ENCODE results near the gene PSMB2.

GRCh38 chr1:35563166-35563565, 78.2 kb downstream of the PSMB2 start:
- TF ChIP-seq EZH2 (IDR thresholded peaks at IDR 0.05; ENCODE audit: insufficient read depth, low read length) = no peak
- no peak for TF ChIP-seq CTCF (IDR thresholded peaks at IDR 0.05; ENCODE audit: insufficient read depth, low read depth, low read length)

All from astrocyte (in vitro differentiated cells and primary cell).